ENCODE data around the gene UGT1A5. TPM values are rescaled to one million over a fixed set of nuclear protein-coding genes. Genes with fewer than 3 reads are reported as not detected.

Gene UGT1A5
- polyA plus RNA-seq, 12 donors: not detected

DNA sequence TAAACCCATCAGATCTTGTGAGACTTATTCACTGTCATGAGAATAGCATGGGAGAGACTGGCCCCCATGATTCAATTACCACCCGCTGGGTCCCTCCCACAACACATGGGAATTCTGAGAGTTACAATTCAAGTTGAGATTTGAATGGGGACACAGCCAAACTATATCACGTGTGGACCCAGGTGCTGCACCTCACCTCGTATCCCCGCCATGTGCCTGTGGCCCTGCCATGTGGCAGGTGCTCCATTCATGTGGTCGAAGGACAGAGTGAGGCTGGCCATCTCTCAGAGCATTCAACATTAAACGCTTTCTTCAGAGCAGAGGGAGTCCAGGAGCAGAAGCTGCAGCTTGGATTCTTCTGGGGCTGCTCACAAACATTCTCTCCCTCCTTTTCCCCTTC is 97.7 kb downstream of the UGT1A5 start:
- no peak for DNase-seq

DNA sequence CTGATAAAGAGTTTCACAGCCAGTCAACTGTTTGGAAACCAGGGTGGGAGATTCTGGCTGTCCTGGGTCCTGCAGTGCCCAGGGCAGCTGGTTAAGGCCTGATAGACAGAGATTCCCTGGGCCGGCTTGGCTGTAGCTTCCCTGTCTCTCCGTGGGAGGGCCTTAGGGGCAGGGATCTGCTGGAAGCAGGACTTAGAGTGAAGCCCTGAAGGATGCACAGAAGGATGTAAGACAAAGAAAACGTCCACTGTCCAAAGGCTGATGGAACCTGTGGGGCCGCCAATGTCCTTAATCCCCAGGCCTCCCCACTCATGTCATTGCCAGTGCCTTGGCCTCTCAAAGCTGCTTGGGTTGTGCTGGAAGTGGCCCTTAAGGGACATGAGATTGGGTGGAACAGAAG is 98.4 kb downstream of the UGT1A5 start:
- DNase-seq: no peak

DNA sequence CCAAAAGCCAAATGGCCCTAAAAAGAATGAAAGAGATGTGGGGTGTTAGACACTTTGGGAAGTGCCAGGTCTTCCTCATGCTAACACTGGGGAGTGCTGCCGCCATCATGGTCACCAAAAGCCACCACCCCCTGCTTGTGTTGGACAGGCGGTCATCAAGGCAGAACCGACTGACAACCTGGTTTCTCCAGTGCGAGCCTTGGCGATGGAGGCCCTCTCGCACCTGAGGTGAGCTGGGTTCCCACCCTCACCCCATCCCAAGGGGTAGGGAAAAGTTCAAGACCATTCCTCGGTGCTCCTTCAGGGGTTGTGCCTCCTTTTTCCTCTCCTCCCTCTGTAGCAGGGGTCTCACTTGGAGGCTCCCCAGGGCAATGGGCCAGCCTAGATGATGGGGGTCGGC is 99.0 kb downstream of the UGT1A5 start:
- DNase-seq: no peak

DNA sequence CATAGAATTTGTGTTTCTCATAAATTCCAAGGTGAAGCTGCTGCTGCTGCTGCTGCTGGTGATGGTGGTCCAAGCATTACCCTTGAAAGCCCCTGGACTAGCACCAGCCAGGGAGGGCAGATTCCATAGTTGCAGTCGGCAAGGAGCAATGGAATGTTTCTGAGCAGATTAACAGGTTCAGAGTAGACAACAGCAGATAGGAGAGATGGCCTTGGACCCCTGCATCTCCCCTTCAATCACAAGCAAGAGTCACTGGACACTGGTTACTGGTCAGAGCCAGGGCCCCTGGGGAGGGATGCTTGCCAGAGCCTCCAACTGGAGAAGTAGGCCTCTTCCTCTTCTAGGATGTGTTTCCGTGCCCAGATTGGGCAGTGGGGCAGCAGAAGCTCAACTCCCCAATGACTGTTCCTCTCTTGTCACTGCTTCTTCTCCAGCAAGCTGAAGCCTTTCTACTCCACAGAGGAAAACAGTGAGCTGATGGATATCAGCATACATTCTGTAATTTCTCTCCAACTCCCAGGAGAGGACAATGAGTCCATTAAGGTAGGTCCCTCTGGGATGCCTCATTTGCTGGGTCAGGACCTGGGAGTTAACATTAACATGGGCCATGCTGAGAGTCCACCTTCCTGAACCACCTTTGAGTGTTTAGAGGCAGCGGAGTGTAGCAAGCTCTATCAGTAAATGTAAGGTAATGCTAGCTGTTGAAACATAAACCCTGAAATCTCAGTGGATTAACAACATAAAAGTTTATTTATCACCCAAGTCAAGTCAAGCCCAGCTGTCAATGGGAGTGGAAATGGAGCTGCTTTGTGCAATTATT is 100.7 kb downstream of the UGT1A5 start:
- no peak for DNase-seq

DNA sequence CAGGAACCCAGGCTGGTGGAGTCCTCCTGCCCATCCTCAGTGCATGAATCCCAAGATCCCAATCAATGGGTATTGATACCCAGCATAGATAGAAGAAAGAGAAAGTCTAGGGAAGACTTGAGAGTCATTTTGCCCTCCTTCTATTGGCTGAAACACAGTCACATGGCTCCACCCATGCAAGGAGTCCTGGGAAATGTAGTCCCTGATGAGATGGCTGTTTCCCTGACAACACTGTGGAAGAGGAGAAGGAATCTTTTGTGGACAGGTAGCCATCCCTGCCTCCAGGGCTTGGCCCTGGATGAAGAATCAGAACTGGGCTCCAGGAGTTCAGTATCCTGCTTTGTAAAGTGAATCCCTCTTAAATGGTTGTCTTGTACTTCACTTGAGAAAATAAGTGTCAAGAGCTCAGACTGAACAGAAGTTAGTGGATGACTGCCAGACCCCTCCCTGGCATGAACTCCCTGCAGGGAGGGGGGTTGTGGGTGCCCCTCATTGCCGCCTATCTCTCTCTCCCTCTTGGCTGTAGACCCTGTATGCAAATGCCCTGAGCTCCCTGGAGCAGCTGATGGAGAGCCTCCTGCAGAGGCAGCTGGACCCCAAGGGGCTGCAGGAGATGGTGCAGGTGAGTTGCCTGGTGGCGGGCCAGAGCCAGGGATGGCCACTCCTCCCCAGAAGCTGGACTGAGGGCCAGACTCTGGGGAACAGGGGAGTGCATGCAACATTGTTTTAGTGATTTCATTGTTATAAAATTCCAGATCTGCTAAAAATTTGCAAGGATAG is 101.5 kb downstream of the UGT1A5 start:
- DNase-seq: no peak

DNA sequence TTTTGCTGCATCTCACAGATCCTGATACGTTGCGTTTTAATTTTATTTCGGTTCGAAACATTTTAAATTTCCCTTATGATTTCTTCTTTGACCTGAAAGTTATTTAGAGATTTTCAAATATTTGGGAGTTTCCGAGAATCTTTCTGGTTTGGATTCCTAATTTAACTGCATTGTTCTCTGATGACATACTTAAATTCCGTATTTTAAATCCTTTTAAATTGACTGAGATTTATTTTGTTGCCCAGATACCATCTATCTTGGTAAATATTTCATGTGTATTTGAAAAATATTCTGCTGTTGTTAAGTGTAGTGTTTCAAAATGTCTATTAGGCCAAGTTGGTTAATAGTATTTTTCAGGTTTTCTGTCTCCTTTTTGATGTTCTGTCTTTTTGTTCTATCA is 103.2 kb downstream of the UGT1A5 start:
- DNase-seq: no peak

DNA sequence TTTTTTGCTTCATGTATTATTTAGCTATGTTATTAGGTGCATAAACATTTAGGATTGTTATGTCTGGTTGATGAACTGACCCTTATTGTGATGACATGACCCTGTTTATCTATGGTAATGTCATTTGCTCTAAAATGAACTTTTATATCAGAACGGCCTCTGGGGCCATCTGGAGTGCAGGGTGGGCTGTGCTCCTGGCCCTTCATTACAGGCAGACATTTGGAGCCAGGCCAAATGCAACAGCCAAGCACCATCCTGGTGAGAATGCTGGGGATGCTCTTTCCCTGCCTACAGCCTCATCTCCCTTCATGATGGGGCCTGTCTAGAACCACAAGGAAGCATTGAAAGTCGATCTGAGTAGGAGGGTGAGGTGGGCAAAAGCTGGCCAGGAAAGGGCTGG is 103.6 kb downstream of the UGT1A5 start:
- DNase-seq: no peak

DNA sequence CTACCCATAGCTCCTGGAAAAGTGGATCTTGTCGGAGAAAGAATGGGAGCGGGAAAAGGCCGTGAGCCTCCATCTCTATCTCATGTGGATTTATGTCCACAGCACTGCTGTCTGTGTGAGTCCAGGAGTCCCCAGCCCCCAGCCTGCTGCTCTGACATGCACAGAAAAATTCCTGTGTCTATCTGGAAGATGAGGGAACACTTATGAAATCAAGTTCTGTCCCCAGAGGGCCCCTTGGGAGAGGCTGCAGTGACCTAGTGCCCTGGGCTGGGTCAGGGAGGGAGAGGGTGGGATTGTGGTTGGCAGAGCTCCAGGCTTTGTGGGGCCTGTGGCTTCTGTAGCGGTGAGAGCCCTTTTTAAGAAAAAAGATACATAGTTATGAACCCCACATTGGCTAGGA is 104.1 kb downstream of the UGT1A5 start:
- no peak for DNase-seq

DNA sequence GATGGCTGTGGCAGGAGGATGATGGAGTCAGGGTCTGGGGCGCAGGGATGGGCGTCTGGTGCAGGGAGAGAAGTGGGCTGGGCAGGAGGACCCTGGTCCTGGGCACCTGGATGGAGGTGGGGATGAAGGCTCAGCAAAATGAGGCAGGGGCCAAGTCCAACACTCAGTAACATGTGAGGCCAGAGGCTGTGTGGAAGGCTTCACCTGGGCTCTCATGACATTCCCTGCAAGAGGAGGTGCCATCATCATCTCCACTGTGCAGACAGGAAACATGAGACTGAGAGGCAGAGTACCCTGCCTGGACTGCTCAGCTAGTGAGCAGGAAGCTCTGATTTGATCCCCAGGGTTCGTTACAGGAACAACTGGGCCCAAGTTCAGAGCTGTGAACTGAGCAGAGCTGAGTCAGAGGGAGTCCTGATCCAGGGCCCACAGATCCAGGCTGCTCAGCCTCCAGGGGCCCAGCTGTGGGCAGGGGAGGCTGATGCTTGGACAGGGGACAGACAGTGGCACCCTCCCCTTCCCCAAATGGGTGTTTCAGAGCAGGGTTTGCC is 104.7 kb downstream of the UGT1A5 start:
- no peak for DNase-seq

DNA sequence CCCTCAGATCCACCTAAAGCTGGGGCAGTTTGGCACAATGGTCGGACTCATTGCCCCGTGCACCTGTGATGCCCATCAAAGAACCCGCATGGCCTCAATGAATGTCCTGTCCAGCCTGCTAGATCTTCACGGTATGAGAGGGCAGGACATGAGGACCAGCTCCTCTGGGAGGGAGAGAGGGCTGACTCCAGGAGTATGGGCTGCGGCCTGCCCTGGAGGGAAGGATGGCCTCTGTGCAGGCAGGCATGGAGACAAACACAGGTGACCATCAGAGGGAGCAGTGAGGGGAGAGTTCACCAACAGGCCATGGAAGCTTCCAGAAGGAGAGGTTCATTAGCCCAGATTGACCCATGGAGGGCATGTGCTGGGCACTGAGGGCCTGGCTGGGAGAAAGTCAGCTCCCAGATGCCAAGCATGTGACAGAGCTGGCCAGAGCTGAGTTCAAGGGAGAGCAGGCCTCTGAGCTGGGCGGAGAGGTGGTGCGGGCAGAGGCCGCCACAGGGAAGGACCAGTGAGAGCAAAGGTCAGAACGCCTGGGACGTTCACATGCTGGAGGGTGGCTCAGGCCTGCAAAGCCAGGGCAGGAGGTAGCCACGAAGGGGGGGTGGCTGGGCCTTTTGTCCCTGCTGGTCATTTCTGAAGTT is 105.4 kb downstream of the UGT1A5 start:
- no peak for DNase-seq

DNA sequence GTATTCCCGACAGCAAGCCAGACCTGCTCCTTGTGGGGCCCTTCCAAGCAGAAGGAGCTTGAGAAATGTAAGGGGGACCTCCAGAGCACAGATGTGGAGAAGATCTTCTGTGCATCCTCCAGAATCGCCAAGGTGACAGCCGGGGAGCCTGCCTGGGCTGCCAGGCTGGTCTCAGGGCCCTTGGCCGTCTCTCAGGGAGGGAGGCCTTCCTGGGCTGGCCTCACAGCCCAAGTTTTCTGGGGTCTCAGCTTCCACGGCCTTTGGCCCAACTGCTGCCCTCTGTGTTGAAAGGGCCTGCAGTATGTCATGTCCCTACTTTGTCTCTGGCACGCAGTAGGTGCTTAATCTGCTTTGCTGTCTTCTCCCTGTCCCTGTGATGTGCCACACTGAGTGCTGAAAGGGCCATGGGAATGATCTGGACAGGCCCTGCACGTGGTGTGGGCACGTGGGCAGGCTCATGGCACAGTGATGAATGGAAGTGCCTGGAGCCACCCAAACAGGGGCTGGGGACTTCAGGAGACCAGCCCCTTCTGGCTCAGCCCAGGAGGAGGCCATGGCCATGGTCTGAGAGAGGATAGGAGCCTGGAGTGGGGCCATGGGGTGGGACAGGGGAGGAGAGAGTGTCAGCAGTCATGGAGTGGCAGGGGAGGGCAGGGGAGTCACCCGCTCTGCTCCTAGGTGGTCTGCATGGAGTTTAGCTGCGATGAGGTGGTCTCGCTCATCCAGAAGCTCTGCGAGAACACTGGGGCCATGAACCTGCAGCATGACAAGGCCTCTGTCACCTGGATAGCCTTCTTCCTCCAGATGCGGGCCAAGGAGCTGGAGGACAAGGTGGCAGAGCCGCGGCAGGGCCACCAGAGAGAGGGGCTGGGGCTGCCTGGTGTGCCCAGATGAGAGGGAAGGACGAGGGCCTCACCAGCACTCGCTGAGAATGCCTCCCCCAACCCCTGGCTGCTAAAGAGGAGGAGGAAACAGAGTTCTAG is 106.2 kb downstream of the UGT1A5 start:
- no peak for DNase-seq

DNA sequence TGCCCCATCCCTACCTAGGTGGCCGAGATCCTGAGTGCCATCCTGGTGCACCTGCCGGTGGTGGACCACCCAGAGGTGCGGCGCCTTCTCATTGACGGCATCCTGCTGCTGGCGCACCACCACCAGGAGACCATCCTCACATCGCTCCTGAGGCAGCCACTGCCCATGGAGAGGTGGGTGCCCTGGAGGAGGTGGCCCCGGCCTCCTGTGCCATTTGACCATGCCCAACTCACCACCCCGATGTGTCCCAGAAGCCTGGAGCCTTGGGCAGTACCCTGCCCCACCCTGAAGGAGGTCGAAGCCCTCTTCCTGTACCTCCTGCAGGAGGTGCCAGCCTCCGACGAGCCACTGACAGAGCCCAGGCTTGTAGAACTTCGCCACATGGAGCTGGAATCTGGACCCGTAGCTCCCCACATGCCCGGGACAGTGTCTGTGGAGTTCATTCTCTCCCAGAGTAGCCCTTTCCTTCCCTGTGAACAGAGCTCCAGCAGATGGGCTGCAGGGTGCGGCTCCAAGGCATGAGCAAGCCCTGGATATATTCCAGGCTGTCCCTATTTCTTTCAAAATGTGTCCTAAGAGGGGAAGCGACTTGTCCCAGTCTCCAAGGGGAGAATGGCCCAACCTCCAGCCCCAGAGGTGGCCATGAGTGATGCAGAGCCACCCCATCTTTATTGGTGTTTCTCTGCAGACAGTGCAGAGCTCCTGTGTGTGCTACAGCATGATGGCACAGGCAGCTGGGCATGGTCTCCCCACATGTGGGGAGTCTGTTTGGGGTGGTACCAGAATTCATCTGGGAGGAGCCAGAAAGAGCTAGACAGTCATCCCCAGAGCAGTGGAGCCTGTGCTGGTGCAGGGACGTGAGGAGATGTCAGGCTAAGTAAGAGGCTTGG is 107.4 kb downstream of the UGT1A5 start:
- DNase-seq: no peak

DNA sequence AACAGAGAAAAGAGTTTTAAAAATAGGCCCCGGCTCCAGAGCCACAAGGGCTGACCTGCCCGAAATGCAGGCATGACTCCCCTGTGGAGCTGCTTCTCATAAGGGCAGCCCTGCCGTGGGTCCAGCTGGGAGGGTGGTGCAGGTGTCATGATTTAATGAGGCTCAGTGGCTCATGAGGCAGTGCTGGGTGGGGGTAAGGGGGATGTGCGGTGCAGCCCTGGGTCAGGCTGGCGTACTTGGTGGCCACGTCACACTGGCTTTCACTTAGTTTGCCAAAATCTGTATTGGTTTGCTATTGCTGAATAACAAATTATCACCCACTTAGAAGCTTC is 108.0 kb downstream of the UGT1A5 start:
- no peak for DNase-seq

DNA sequence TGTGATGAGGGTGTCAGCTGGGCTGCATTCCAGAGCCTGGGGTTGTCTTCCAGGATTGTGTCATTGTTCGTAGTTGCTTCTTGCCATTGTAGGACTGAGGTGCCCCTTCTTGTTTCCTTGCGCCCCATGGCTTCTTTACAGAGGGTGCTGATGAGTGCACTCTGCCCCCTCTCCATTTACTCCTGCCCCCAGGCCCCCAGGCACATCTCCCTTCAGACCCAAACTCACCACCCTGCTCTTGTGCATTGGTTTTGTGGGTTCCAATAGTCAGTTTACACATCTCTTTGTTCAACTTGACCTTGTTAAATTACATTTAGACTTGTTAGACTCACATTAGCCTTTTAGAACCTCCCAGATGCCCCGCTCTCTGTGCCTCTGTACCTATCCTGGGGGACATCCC is 108.5 kb downstream of the UGT1A5 start:
- no peak for DNase-seq

DNA sequence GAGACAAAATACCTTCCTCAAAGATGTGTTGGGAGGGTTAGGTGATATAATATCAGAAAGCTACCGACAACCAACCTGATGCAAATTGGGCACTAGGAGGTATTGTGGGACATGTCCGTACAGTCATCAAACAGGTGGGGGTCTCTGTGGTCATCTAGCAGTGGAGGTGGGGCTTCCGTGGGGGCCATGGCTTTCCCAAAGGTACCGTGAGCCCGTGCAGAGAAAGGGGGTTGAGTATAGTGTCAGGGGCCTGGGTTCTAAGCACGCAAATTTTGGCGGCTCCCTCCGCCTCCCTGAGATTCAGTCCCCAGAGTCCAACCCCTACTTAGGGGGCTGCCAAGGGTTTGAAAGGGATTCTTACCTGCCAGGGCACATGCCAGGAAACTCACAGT is 109.0 kb downstream of the UGT1A5 start:
- DNase-seq: no peak

DNA sequence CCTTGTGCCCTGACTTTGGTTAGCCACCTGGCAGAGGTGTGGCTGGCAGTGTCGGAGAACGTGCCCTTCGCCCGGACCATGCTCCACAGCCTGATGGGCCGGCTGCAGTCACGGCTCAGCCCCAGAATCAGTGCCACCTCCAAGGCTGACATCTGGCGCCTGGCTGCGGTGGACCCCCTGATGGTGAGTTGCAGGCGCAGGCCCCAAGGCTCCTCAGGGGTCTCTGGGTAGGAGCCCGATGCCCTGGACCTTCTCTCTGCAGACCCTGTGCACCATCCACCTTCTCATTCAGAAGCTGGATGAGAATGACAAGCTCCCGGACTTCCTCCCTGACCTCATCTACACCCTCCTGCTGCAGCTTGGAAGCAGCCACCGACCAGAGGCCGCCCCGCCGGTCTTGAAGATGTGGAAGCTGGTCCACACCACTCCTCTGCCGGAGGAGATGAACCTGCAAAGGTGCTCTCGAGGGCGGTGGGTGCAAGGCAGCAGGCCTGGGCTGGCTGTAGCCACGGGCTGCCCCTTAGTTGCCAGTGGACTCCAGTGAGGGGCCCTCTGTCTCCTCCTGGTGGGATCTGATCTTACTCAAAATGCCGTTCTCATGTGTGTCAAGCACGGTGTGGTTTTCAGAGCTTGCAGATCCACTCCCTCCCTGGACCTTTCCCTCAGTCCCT is 109.5 kb downstream of the UGT1A5 start:
- no peak for DNase-seq
